Vagina (tissue), 2 donors: ENCODE data around the gene PTPN2.
A peak's percentile ranks its signal among the peaks of the same experiment; 100 is the strongest.

ENCODE experiments used
- CTCF ChIP-seq, 3 experiments: fragments of 450-650 bp in 2 of 3; fragments of 200-600 bp in 1 of 3; sonication (generic) in 1 of 3; IDR thresholded peaks; one replicate each; pipeline ENCODE4 v1.5.1; 2017 to 2019; ENCODE audit warnings: antibody characterized with exemption in 3 of 3, mild to moderate bottlenecking in 2 of 3, moderate library complexity in 2 of 3
- POLR2A ChIP-seq, 2 donors: fragments of 450-650 bp; IDR thresholded peaks; one replicate each; pipeline ENCODE4 v1.6.1; 2017; ENCODE audit warnings: antibody characterized with exemption in 2 of 2, mild to moderate bottlenecking in 2 of 2, moderate library complexity in 2 of 2
- POLR2AphosphoS5 ChIP-seq, 2 donors: sonication (generic); formaldehyde crosslinking; IDR thresholded peaks; one replicate each; pipeline ENCODE4 v1.9.0; 2017; ENCODE audit warnings: antibody characterized with exemption in 2 of 2, mild to moderate bottlenecking in 2 of 2, low read depth in 1 of 2; ENCODE audit not compliant: insufficient read depth in 1 of 2

- peak in 1 of 2 donors; percentile 51 for TF ChIP-seq POLR2AphosphoS5 (IDR thresholded peaks at IDR 0.05; ENCODE audit: insufficient read depth in 1 of 2, low read depth in 1 of 2)
- no peak for TF ChIP-seq CTCF (IDR thresholded peaks at IDR 0.05)
- no peak for TF ChIP-seq POLR2A (IDR thresholded peaks at IDR 0.05)
Observed at GRCh38 chr18:12849548-12849947, 34.5 kb downstream of the PTPN2 start.
